Kidney epithelial cell (primary cell): ENCODE data around the gene HHLA2. TPM values are rescaled to one million over a fixed set of nuclear protein-coding genes. Genes with fewer than 3 reads are reported as not detected.
"Not testable (repeated sequence)": the region's sequence is repeated elsewhere in the genome, so short reads cannot be mapped to it uniquely, and the experiment has no call there.

ENCODE experiments used
- DNase-seq: peaks from one replicate; pipeline ENCODE4 v3.0.0-alpha.2; 2010; ENCODE audit warnings: low read depth
- H3K27me3 ChIP-seq: 2 replicates; pipeline ENCODE4 v1.6.0; 2011; ENCODE audit warnings: low read length; ENCODE audit not compliant: control insufficient read depth, insufficient read depth
- H3K36me3 ChIP-seq: 2 replicates; pipeline ENCODE4 v1.5.1; 2011; ENCODE audit warnings: low read length; ENCODE audit not compliant: control insufficient read depth, insufficient read depth
- H3K4me3 ChIP-seq: 2 replicates; pipeline ENCODE4 v1.5.1; 2011; ENCODE audit warnings: low read depth, mild to moderate bottlenecking, control low read depth, low read length
- CTCF ChIP-seq: IDR thresholded peaks from 2 replicates; pipeline ENCODE4 v1.5.1; 2011; ENCODE audit warnings: mild to moderate bottlenecking, moderate library complexity, low read length, control low read depth, inconsistent platforms; ENCODE audit not compliant: insufficient read depth, poor library complexity, severe bottlenecking
- total RNA-seq: library from RNA; depleted of rRNA; stranded (reverse); fragments of >200 nt; gene quantifications from 2 replicates; pipeline ENCODE4 v1.2.3, GENCODE V29; 2015

HHLA2 gene
- total RNA-seq, 1 donor from 2014 or later, result 0.79 TPM

DNA sequence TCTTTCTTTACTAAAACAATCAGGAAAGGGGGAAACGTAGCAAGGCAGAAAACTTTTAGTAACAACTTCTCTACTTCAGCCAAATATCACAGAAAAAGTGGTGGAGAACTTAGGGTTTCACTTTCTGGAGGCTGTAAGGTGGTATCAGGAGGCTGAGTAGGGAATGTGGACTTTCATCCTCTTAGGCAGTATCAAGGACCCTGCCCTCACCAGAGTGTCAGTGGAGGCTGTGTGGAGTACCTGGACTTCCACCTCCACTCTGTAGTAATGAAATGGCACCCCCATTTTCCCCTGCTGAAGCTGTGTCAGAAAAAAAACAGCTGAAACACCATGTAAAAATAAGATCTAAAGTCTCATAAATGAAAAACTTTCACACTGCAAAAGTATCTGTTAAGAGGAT, 11.2 kb upstream of the HHLA2 start:
- no peak for TF ChIP-seq CTCF
- no peak for DNase-seq
- Histone ChIP-seq H3K27me3 (no peaks in the 10 kb centered on the region), H3K4me3 (no peak overlapping the region), H3K36me3 (no peaks in the 10 kb centered on the region)

DNA sequence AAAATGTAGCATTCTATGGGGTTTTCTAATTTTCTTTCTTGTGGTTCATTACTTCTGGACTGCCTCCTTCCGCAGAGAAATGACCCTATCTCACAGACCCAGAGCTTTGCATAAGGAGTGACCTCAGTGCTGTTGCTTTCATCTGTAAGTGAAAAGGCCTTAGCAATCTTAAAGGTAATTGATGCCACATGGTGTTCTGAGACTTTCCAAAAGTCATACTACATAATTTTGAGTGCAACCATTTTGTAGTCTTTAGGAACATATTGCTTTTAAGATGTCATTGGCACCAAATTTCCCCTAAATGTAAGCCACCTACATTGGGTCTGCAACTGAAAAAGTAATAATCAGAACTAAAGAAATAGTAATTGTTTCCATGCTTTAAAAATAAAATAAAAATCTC, 9.2 kb upstream of the HHLA2 start:
- no peaks in the 10 kb centered on the region for H3K27me3 ChIP-seq
- no peak for DNase-seq
- no peaks in the 10 kb centered on the region for H3K36me3 ChIP-seq
- no peak for TF ChIP-seq CTCF
- H3K4me3 ChIP-seq, result no peak overlapping the region

DNA sequence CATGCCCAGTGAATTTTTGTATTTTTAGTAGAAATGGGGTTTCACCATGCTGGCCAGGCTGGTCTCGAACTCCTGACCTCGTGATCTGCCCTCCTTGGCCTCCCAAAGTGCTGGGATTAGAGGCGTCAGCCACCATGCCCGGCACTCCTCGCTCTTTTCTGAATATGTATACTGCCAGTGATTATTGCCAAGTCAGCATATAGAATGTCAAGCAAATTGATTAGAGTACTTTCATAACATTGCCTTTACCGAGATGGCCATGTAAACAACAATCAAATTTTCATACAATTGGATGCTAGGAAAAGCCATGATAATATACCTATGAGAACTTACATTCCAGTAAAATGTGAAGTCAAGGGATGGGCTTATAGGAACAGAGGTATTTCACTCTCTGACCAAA, 8.2 kb upstream of the HHLA2 start:
- not testable (repeated sequence) for H3K36me3 ChIP-seq, H3K27me3 ChIP-seq, H3K4me3 ChIP-seq, DNase-seq

DNA sequence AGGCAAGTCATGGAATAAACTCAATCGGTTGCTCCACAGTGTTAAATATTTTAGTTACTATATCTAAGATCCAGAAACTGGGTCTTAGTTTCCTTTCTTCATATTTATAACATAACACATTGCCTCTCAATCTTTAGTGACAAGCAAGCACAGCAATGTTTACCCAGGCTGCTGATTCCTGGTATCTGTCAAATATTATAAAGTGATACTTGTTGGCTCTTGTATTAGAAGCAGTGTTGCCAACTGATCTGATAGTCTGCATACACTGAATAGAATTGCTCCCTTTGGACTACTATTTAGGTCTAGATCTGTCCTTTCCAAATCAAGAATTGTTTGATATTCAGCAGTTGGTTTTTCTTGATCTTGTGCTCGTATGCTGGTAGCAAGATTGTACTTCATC, 7.2 kb upstream of the HHLA2 start:
- Histone ChIP-seq H3K36me3 (no peaks in the 10 kb centered on the region), H3K4me3 (no peak overlapping the region), H3K27me3 (no peaks in the 10 kb centered on the region)
- TF ChIP-seq CTCF, result no peak
- DNase-seq, result no peak

GRCh38 chr3:108292450-108292849, 3.9 kb upstream of the HHLA2 start:
- Histone ChIP-seq H3K36me3 (no peaks in the 10 kb centered on the region), H3K27me3 (no peaks in the 10 kb centered on the region), H3K4me3 (no peak overlapping the region)
- DNase-seq, result no peak
- TF ChIP-seq CTCF, result no peak

GRCh38 chr3:108292905-108293328, 3.4 kb upstream of the HHLA2 start:
- no peak for TF ChIP-seq CTCF

More at GRCh38 chr3:108292905-108293328, 3.4 kb upstream of the HHLA2 start:
- no peaks in the 10 kb centered on the region for H3K27me3 ChIP-seq
- DNase-seq, result no peak
- H3K36me3 ChIP-seq, result no peaks in the 10 kb centered on the region
- H3K4me3 ChIP-seq, result no peak overlapping the region
